ENCODE data around the gene INAFM1. TPM values are rescaled to one million over a fixed set of nuclear protein-coding genes. Genes with fewer than 3 reads are reported as not detected.

Gene INAFM1
- total and polyA plus RNA-seq, 2 experiments from 2014 or later, result 1.9 to 11.9 TPM

- no peaks in the 10 kb centered on the region for H3K79me2 ChIP-seq
- no peaks in the 10 kb centered on the region for H3K9me3 ChIP-seq (ENCODE audit: low read depth)
- WGBS (ENCODE audit: low lambda C conversion rate, missing lambda C conversion rate), result 95% methylated on average over 5 of the region's 5 CpGs
- H3K4me2 ChIP-seq, result no peak overlapping the region
- no peak overlapping the region for H3K4me3 ChIP-seq
- H4K20me1 ChIP-seq (ENCODE audit: insufficient read depth, poor library complexity, severe bottlenecking), result no peaks in the 10 kb centered on the region
- H3K4me1 ChIP-seq (ENCODE audit: insufficient read depth), result no peaks in the 10 kb centered on the region
- H2AFZ ChIP-seq, result no peak overlapping the region
- no peak for TF ChIP-seq EZH2 (IDR thresholded peaks at IDR 0.05; ENCODE audit: borderline replicate concordance)
- TF ChIP-seq EZH2phosphoT487 (IDR thresholded peaks at IDR 0.05; ENCODE audit: low read depth, severe bottlenecking, unreplicated experiment), result no peak
- TF ChIP-seq CTCF (IDR thresholded peaks at IDR 0.05; ENCODE audit: poor library complexity), result no peak
- H3K36me3 ChIP-seq (replicated peaks; ENCODE audit: insufficient read depth, low read depth), result no peaks in the 10 kb centered on the region
- H3K27ac ChIP-seq, result no peak overlapping the region
- H3K9me2 ChIP-seq (replicated peaks; ENCODE audit: insufficient read depth), result no peaks in the 10 kb centered on the region
- no peaks in the 10 kb centered on the region for H3K27me3 ChIP-seq
- no peak for DNase-seq (ENCODE audit: low spot score)
These were observed 37.8 kb downstream of the INAFM1 start for GRCh38 chr19:47312366-47313006.

GRCh38 chr19:47313754-47314295 is 39.1 kb downstream of the INAFM1 start:
- H3K9me2 ChIP-seq (replicated peaks; ENCODE audit: insufficient read depth), result no peaks in the 10 kb centered on the region
- H3K27me3 ChIP-seq, result no peaks in the 10 kb centered on the region
- H3K4me1 ChIP-seq (ENCODE audit: insufficient read depth), result no peaks in the 10 kb centered on the region
- no peaks in the 10 kb centered on the region for H3K9me3 ChIP-seq (ENCODE audit: low read depth)
- no peak overlapping the region for H2AFZ ChIP-seq
- no peaks in the 10 kb centered on the region for H4K20me1 ChIP-seq (ENCODE audit: insufficient read depth, poor library complexity, severe bottlenecking)
- H3K36me3 ChIP-seq (replicated peaks; ENCODE audit: insufficient read depth, low read depth), result no peaks in the 10 kb centered on the region
- no peak overlapping the region for H3K27ac ChIP-seq
- H3K4me2 ChIP-seq, result no peak overlapping the region
- H3K79me2 ChIP-seq, result no peaks in the 10 kb centered on the region
- no peak for TF ChIP-seq EZH2phosphoT487 (IDR thresholded peaks at IDR 0.05; ENCODE audit: low read depth, severe bottlenecking, unreplicated experiment)
- TF ChIP-seq EZH2 (IDR thresholded peaks at IDR 0.05; ENCODE audit: borderline replicate concordance), result no peak
- no peak for TF ChIP-seq CTCF (IDR thresholded peaks at IDR 0.05; ENCODE audit: poor library complexity)
- no peak overlapping the region for H3K4me3 ChIP-seq
- WGBS (ENCODE audit: low lambda C conversion rate, missing lambda C conversion rate), result 89% methylated on average over 10 of the region's 10 CpGs
- DNase-seq (ENCODE audit: low spot score), result no peak

- Histone ChIP-seq H3K27me3 (no peaks in the 10 kb centered on the region), H2AFZ (no peak overlapping the region), H3K4me2 (no peak overlapping the region), H4K20me1 (ENCODE audit: insufficient read depth, poor library complexity, severe bottlenecking) (no peaks in the 10 kb centered on the region), H3K79me2 (no peaks in the 10 kb centered on the region), H3K9me2 (replicated peaks; ENCODE audit: insufficient read depth) (no peaks in the 10 kb centered on the region), H3K4me1 (ENCODE audit: insufficient read depth) (no peaks in the 10 kb centered on the region), H3K4me3 (no peak overlapping the region), H3K27ac (peak overlapping the region; percentile 78), H3K36me3 (replicated peaks; ENCODE audit: insufficient read depth, low read depth) (no peaks in the 10 kb centered on the region), H3K9me3 (ENCODE audit: low read depth) (no peaks in the 10 kb centered on the region)
- peak; percentile 90 for DNase-seq (ENCODE audit: low spot score)
- TF ChIP-seq EZH2phosphoT487 (IDR thresholded peaks at IDR 0.05; ENCODE audit: low read depth, severe bottlenecking, unreplicated experiment) (no peak), CTCF (IDR thresholded peaks at IDR 0.05; ENCODE audit: poor library complexity) (no peak), EZH2 (IDR thresholded peaks at IDR 0.05; ENCODE audit: borderline replicate concordance) (no peak)
- 32% methylated on average over 12 of the region's 12 CpGs for WGBS (ENCODE audit: low lambda C conversion rate, missing lambda C conversion rate)
These were observed 40.6 kb downstream of the INAFM1 start for GRCh38 chr19:47315125-47315821.
